HCT116 (cell line): Measurements from ENCODE around the gene SGSM2. TPM values are rescaled to one million over a fixed set of nuclear protein-coding genes. Genes with fewer than 3 reads are reported as not detected.

ENCODE experiments used
- ATAC-seq: fragments of 200-7000 bp; cut with Tn5 transposase; 2 replicates; pipeline ENCODE4 v1.9.1; 2020; ENCODE audit warnings: mild to moderate bottlenecking, moderate library complexity
- BruUV-seq: library from RNA; stranded (reverse); fragments of 400-500 nt; replicated peaks from 2 replicates; lab custom pipeline; 2021; lab: Mats Ljungman, UMichigan
- CTCF ChIA-PET: fragments of 300-600 bp; sonication (Branson Sonifier 250); formaldehyde crosslinking; loops from one replicate; lab custom pipeline; 2021; ENCODE audit warnings: antibody characterized with exemption; lab: Charles Lee
- POLR2A ChIA-PET: fragments of 300-600, 350-600 bp; sonication (Branson Sonifier 250); formaldehyde crosslinking; loops from one replicate; lab custom pipeline; 2021; ENCODE audit warnings: antibody characterized with exemption; lab: Charles Lee
- RAD21 ChIA-PET, 2 experiments: fragments of 300-600 bp; sonication (Branson Sonifier 250); formaldehyde crosslinking; loops; one replicate each; lab custom pipeline; 2023; ENCODE audit warnings: low total read pairs in 2 of 2; ENCODE audit not compliant: uncharacterized antibody in 2 of 2, unreplicated experiment in 2 of 2, low non-redundant PET in 1 of 2; lab: Charles Lee
- DNase-seq: peaks from one replicate; pipeline ENCODE4 v3.0.0-alpha.2; 2010; ENCODE audit warnings: low read depth, low spot score
- H2AFZ ChIP-seq: fragments of 200-600 bp; shearing (Covaris generic), sonication (generic); 2 replicates; pipeline ENCODE4 v1.6.1; 2017; ENCODE audit warnings: low read depth, mixed run types, mixed read lengths, antibody characterized with exemption, low read length; ENCODE audit not compliant: poor library complexity, severe bottlenecking
- H3K27ac ChIP-seq: 2 replicates; pipeline ENCODE4 v1.5.1; 2012; ENCODE audit warnings: low read depth, low read length
- H3K27me3 ChIP-seq: fragments of 200-600 bp; sonication (generic); 2 replicates; pipeline ENCODE4 v1.6.1; 2016; ENCODE audit warnings: mixed run types, low read length, mixed read lengths; ENCODE audit not compliant: insufficient read depth
- H3K36me3 ChIP-seq, 2 experiments: fragments of 200-500 bp in 1 of 2; fragments of 200-600 bp in 1 of 2; sonication (Bioruptor generic) in 1 of 2; sonication (generic) in 1 of 2; 2 replicates each; pipeline versions ENCODE4 v1.5.1 to v1.6.1; 2014 to 2016; ENCODE audit warnings: low read length in 2 of 2, inconsistent platforms in 1 of 2, mixed read lengths in 1 of 2, mixed run types in 1 of 2; ENCODE audit not compliant: insufficient read depth in 2 of 2, control insufficient read depth in 1 of 2
- H3K4me1 ChIP-seq, 2 experiments: fragments of 200-600 bp in 1 of 2; sonication (generic) in 1 of 2; 2 replicates each; pipeline versions ENCODE4 v1.5.1 to v1.6.1; 2012 to 2017; ENCODE audit warnings: low read length in 2 of 2, inconsistent platforms in 1 of 2, mild to moderate bottlenecking in 1 of 2, mixed read lengths in 1 of 2, mixed run types in 1 of 2, moderate library complexity in 1 of 2; ENCODE audit not compliant: insufficient read depth in 2 of 2, control insufficient read depth in 1 of 2
- H3K4me2 ChIP-seq: fragments of 200-600 bp; sonication (generic); 2 replicates; pipeline ENCODE4 v1.6.1; 2017; ENCODE audit warnings: mixed run types, low read length, mixed read lengths
- H3K4me3 ChIP-seq, 2 experiments: fragments of 200-600 bp in 1 of 2; sonication (generic) in 1 of 2; replicated peaks in 1 of 2; 2 replicates each; pipeline ENCODE4 v1.5.1; 2011 to 2016; ENCODE audit warnings: low read length in 2 of 2, control low read depth in 1 of 2, low read depth in 1 of 2, mild to moderate bottlenecking in 1 of 2, mixed read lengths in 1 of 2, mixed run types in 1 of 2
- H3K79me2 ChIP-seq: fragments of 200-600 bp; sonication (generic); 2 replicates; pipeline ENCODE4 v1.6.1; 2017; ENCODE audit warnings: mild to moderate bottlenecking, mixed run types, low read length, moderate library complexity, mixed read lengths; ENCODE audit not compliant: insufficient read depth
- H3K9ac ChIP-seq: fragments of 200-600 bp; sonication (generic); 2 replicates; pipeline ENCODE4 v1.6.1; 2016; ENCODE audit warnings: low read length, mixed read lengths
- H3K9me2 ChIP-seq: fragments of 200-600 bp; sonication (generic), shearing (Covaris generic); 2 replicates; pipeline ENCODE4 v1.6.1; 2017; ENCODE audit warnings: mixed run types, mild to moderate bottlenecking, moderate library complexity; ENCODE audit not compliant: insufficient read depth
- H3K9me3 ChIP-seq, 2 experiments: fragments of 200-500 bp in 1 of 2; fragments of 200-600 bp in 1 of 2; sonication (Bioruptor generic) in 1 of 2; sonication (generic) in 1 of 2; 2 replicates each; pipeline ENCODE4 v1.6.1; 2014 to 2017; ENCODE audit warnings: low read length in 2 of 2, mixed read lengths in 2 of 2, inconsistent platforms in 1 of 2, low read depth in 1 of 2, mild to moderate bottlenecking in 1 of 2, mixed run types in 1 of 2, moderate library complexity in 1 of 2; ENCODE audit not compliant: control insufficient read depth in 1 of 2, insufficient read depth in 1 of 2
- H4K20me1 ChIP-seq: fragments of 200-600 bp; sonication (generic), shearing (Covaris generic); 2 replicates; pipeline ENCODE4 v1.6.1; 2017; ENCODE audit warnings: mixed run types, mild to moderate bottlenecking, moderate library complexity; ENCODE audit not compliant: insufficient read depth
- CBX3 ChIP-seq: IDR thresholded peaks from 2 replicates; pipeline ENCODE4 v1.6.1; 2012; ENCODE audit warnings: low read depth
- CTCF ChIP-seq, 3 experiments: fragments of 200-600 bp in 1 of 3; sonication (generic) in 1 of 3; IDR thresholded peaks in 2 of 3; conservative IDR thresholded peaks in 1 of 3; 2 replicates each; pipeline ENCODE4 v1.5.1; 2012 to 2017; ENCODE audit warnings: low read depth in 2 of 3, low read length in 2 of 3, antibody characterized with exemption in 1 of 3, borderline replicate concordance in 1 of 3, control low read depth in 1 of 3, mild to moderate bottlenecking in 1 of 3, mixed read lengths in 1 of 3, mixed run types in 1 of 3, moderate library complexity in 1 of 3; ENCODE audit not compliant: insufficient read depth in 1 of 3
- EGR1 ChIP-seq: IDR thresholded peaks from 2 replicates; pipeline ENCODE4 v1.6.1; 2012; ENCODE audit warnings: low read depth
- ELF1 ChIP-seq: IDR thresholded peaks from 2 replicates; pipeline ENCODE4 v1.6.1; 2012; ENCODE audit warnings: low read depth, borderline replicate concordance
- EZH2 ChIP-seq: fragments of 200-600 bp; sonication (generic); IDR thresholded peaks from 2 replicates; pipeline ENCODE4 v1.6.1; 2017; ENCODE audit warnings: antibody characterized with exemption, mixed run types
- EZH2phosphoT487 ChIP-seq: fragments of 200-600 bp; IDR thresholded peaks from 2 replicates; pipeline ENCODE4 v1.6.1; 2018; ENCODE audit warnings: antibody characterized with exemption, borderline replicate concordance
- FOSL1 ChIP-seq: IDR thresholded peaks from 2 replicates; pipeline ENCODE4 v1.6.1; 2012; ENCODE audit warnings: low read depth
- JUND ChIP-seq: IDR thresholded peaks from 2 replicates; pipeline ENCODE4 v1.6.1; 2012
- MAX ChIP-seq: IDR thresholded peaks from 2 replicates; pipeline ENCODE4 v1.6.1; 2012
- POLR2AphosphoS5 ChIP-seq: IDR thresholded peaks from 2 replicates; pipeline ENCODE4 v1.6.1; 2011; ENCODE audit warnings: mild to moderate bottlenecking, low read depth, low read length, moderate library complexity
- SP1 ChIP-seq: IDR thresholded peaks from 2 replicates; pipeline ENCODE4 v1.6.1; 2012; ENCODE audit warnings: low read depth
- TCF7L2 ChIP-seq: IDR thresholded peaks from 2 replicates; pipeline ENCODE4 v1.7.0; 2011; ENCODE audit warnings: borderline replicate concordance, inconsistent platforms; ENCODE audit not compliant: insufficient read depth, insufficient read length; ENCODE audit errors: extremely low read depth
- YY1 ChIP-seq: IDR thresholded peaks from 2 replicates; pipeline ENCODE4 v1.6.1; 2011; ENCODE audit warnings: low read length, low read depth, moderate library complexity, mild to moderate bottlenecking; ENCODE audit not compliant: insufficient replicate concordance; ENCODE audit errors: extremely low read depth
- ZBTB33 ChIP-seq: IDR thresholded peaks from 2 replicates; pipeline ENCODE4 v1.6.1; 2011; ENCODE audit warnings: mild to moderate bottlenecking, low read length, moderate library complexity; ENCODE audit not compliant: insufficient replicate concordance; ENCODE audit errors: extremely low read depth
- ZNF274 ChIP-seq: fragments of 200-500 bp; sonication (Bioruptor generic); IDR thresholded peaks from 2 replicates; pipeline ENCODE4 v1.6.1; 2014; ENCODE audit warnings: mild to moderate bottlenecking, low read depth, low read length, inconsistent platforms
- intact Hi-C: fragments of 100-400 bp; cut with micrococcal nuclease; formaldehyde crosslinking; loops from 2 replicates; pipeline ENCODE4 v1.10.0; 2022
- total RNA-seq: library from RNA; stranded (reverse); gene quantifications from one replicate; pipeline ENCODE4 v1.2.1, GENCODE V29; 2021; ENCODE audit not compliant: unreplicated experiment

Gene SGSM2
- total RNA-seq, 1 experiment from 2014 or later = 68.1 TPM

- ATAC-seq (no peak), DNase-seq (no peak)
- Histone ChIP-seq H3K4me1 (peaks cover 2 to 8% of the 10 kb centered on the region in 2 experiments; a peak in 2 of 4 replicates), H3K9ac (no peak overlapping the region), H3K36me3 (peaks cover 19 to 29% of the 10 kb centered on the region in 2 experiments; a peak in 3 of 4 replicates), H4K20me1 (no peaks in the 10 kb centered on the region), H3K79me2 (peaks cover 66% of the 10 kb centered on the region), H3K4me3 (no peak overlapping the region), H3K9me2 (no peaks in the 10 kb centered on the region), H3K4me2 (no peak overlapping the region), H2AFZ (no peak overlapping the region), H3K27me3 (no peaks in the 10 kb centered on the region), H3K9me3 (no peaks in the 10 kb centered on the region), H3K27ac (no peak overlapping the region)
- CTCF ChIA-PET = no interaction called here
- RAD21 ChIA-PET = no interaction called here
- POLR2A ChIA-PET = no interaction called here
- no peak for TF ChIP-seq MAX
- TF ChIP-seq YY1 = no peak
- TF ChIP-seq SP1 = no peak
- no peak for TF ChIP-seq CBX3
- TF ChIP-seq FOSL1 = no peak
- no peak for TF ChIP-seq CTCF (IDR thresholded peaks at IDR 0.05 in 2 of 3, conservative IDR thresholded peaks at IDR 0.05 in 1 of 3; ENCODE audit: borderline replicate concordance in 1 of 3, insufficient read depth in 1 of 3, low read depth in 2 of 3, low read length in 2 of 3)
- TF ChIP-seq EZH2phosphoT487 = no peak
- no peak for TF ChIP-seq EZH2
- no peak for TF ChIP-seq POLR2AphosphoS5
- no peak for TF ChIP-seq JUND
- TF ChIP-seq ELF1 = no peak
- TF ChIP-seq TCF7L2 = no peak
- TF ChIP-seq ZBTB33 = no peak
- TF ChIP-seq ZNF274 = no peak
- no peak for TF ChIP-seq EGR1
- intact Hi-C loops = no loop called here
- BruUV-seq = no TSS peak
Measured at GRCh38 chr17:2299136-2299535, 38.2 kb upstream of the SGSM2 start.
